Activated B cell treated with CpG ODN at 0.5 μM for 24 hours (primary cell): ENCODE measurements around the gene LY9. TPM values are rescaled to one million over a fixed set of nuclear protein-coding genes. Genes with fewer than 3 reads are reported as not detected.

Experiments
- ATAC-seq: fragments of 200-7000 bp; cut with Tn5 transposase; one replicate; pipeline ENCODE4 v1.10.0; 2021; ENCODE audit warnings: low read depth, mild to moderate bottlenecking, moderate library complexity
- CTCF ChIA-PET: fragments of 350-600 bp; sonication (Branson Sonifier 250); formaldehyde crosslinking; loops from one replicate; lab custom pipeline; 2021; ENCODE audit warnings: antibody characterized with exemption; lab: Charles Lee
- POLR2A ChIA-PET: fragments of 350-600 bp; sonication (Branson Sonifier 250); formaldehyde crosslinking; loops from one replicate; lab custom pipeline; 2021; ENCODE audit warnings: antibody characterized with exemption; lab: Charles Lee
- DNase-seq: peaks from one replicate; pipeline ENCODE4 v3.0.0; 2022
- H3K27ac Mint-ChIP-seq: one replicate; pipeline ENCODE4 v1.8.0; 2020; ENCODE audit warnings: mixed read lengths
- H3K27me3 Mint-ChIP-seq: one replicate; pipeline ENCODE4 v1.8.0; 2021; ENCODE audit warnings: mixed read lengths
- H3K36me3 Mint-ChIP-seq: one replicate; pipeline ENCODE4 v1.8.0; 2021; ENCODE audit warnings: low read depth, mixed read lengths
- H3K4me1 Mint-ChIP-seq: one replicate; pipeline ENCODE4 v1.8.0; 2021; ENCODE audit warnings: mixed read lengths
- H3K4me3 Mint-ChIP-seq: one replicate; pipeline ENCODE4 v1.8.0; 2020; ENCODE audit warnings: mild to moderate bottlenecking, mixed read lengths
- H3K9me3 Mint-ChIP-seq: one replicate; pipeline ENCODE4 v1.8.0; 2020; ENCODE audit warnings: mixed read lengths
- CTCF ChIP-seq: fragments of 200-600 bp; IDR thresholded peaks from one replicate; pipeline ENCODE4 v1.8.0; 2022; ENCODE audit warnings: antibody characterized with exemption, mild to moderate bottlenecking
- intact Hi-C: fragments of 100-400 bp; cut with micrococcal nuclease; formaldehyde crosslinking; loops from one replicate; pipeline ENCODE4 v1.15.1; 2024
- total RNA-seq: library from RNA; stranded (reverse); gene quantifications from 2 replicates; pipeline ENCODE4 v1.2.3, GENCODE V29; 2022

LY9 gene
- total RNA-seq, 1 donor from 2014 or later = 71.6 TPM

GRCh38 chr1:160807247-160807646 lies 11.3 kb downstream of the LY9 start:
- TF ChIP-seq CTCF = no peak
- DNase-seq = no peak
- peaks cover 92% of the 10 kb centered on the region for H3K36me3 Mint-ChIP-seq
- no peaks in the 10 kb centered on the region for H3K27me3 Mint-ChIP-seq
- no peak overlapping the region for H3K27ac Mint-ChIP-seq
- H3K9me3 Mint-ChIP-seq = peaks cover 18% of the 10 kb centered on the region
- H3K4me1 Mint-ChIP-seq = peaks cover 66% of the 10 kb centered on the region
- ChIA-PET POLR2A (interaction anchor here (0.7 to 1.6 kb wide), 3 partner anchors 10 to 30 kb away, joined by 3 to 5 read pairs (median 4); no protein-coding TSS in a partner anchor), CTCF (interaction anchor here (0.7 to 3.1 kb wide), 6 partner anchors 8 to 103 kb away, joined by 3 to 16 read pairs (median 4); no protein-coding TSS in a partner anchor)
- no peak overlapping the region for H3K4me3 Mint-ChIP-seq
- intact Hi-C loops = no loop called here
- ATAC-seq = no peak

GRCh38 chr1:160807738-160808137 lies 11.8 kb downstream of the LY9 start:
- TF ChIP-seq CTCF = no peak
- Mint-ChIP-seq H3K4me1 (peaks cover 64% of the 10 kb centered on the region), H3K27ac (no peak overlapping the region), H3K4me3 (no peak overlapping the region), H3K36me3 (peaks cover 92% of the 10 kb centered on the region), H3K27me3 (no peaks in the 10 kb centered on the region), H3K9me3 (peaks cover 18% of the 10 kb centered on the region)
- ChIA-PET CTCF (interaction anchor here (1.0 to 1.2 kb wide), 2 partner anchors 9 to 24 kb away, joined by 4 read pairs; no protein-coding TSS in a partner anchor), POLR2A (interaction anchor here (0.5 to 1.1 kb wide), 3 partner anchors 26 to 187 kb away, joined by 3 to 5 read pairs (median 3); no protein-coding TSS in a partner anchor)
- ATAC-seq (no peak), DNase-seq (no peak)
- intact Hi-C loops = no loop called here

GRCh38 chr1:160808289-160808688 lies 12.3 kb downstream of the LY9 start:
- CTCF ChIA-PET = interaction anchor here (1.0 to 1.2 kb wide), 2 partner anchors 9 to 23 kb away, joined by 4 read pairs; no protein-coding TSS in a partner anchor
- intact Hi-C loops = no loop called here
- no peak overlapping the region for H3K27ac Mint-ChIP-seq
- POLR2A ChIA-PET = interaction anchor here (0.8 to 1.1 kb wide), 2 partner anchors 26 to 182 kb away, joined by 3 to 5 read pairs; no protein-coding TSS in a partner anchor
- TF ChIP-seq CTCF = no peak
- DNase-seq (no peak), ATAC-seq (no peak)
- H3K4me1 Mint-ChIP-seq = peaks cover 63% of the 10 kb centered on the region
- peaks cover 18% of the 10 kb centered on the region for H3K9me3 Mint-ChIP-seq
- peaks cover 93% of the 10 kb centered on the region for H3K36me3 Mint-ChIP-seq
- no peak overlapping the region for H3K4me3 Mint-ChIP-seq
- no peaks in the 10 kb centered on the region for H3K27me3 Mint-ChIP-seq

GRCh38 chr1:160810486-160810885 lies 14.5 kb downstream of the LY9 start:
- no peak for ATAC-seq
- Mint-ChIP-seq H3K27ac (no peak overlapping the region), H3K36me3 (peaks cover 89% of the 10 kb centered on the region), H3K4me1 (peaks cover 44% of the 10 kb centered on the region), H3K27me3 (no peaks in the 10 kb centered on the region), H3K4me3 (no peak overlapping the region), H3K9me3 (peaks cover 12% of the 10 kb centered on the region)
- CTCF ChIA-PET = no interaction called here
- intact Hi-C loops = no loop called here
- no peak for TF ChIP-seq CTCF
- no peak for DNase-seq
- POLR2A ChIA-PET = interaction anchor here (0.8 kb wide), 1 partner anchor 14 kb away, joined by 3 read pairs; the partner anchor contains the start of gene LY9

GRCh38 chr1:160811147-160811546 lies 15.2 kb downstream of the LY9 start:
- ATAC-seq (no peak), DNase-seq (no peak)
- intact Hi-C loops = no loop called here
- Mint-ChIP-seq H3K27ac (no peak overlapping the region), H3K9me3 (peaks cover 9% of the 10 kb centered on the region), H3K4me3 (no peak overlapping the region), H3K4me1 (peaks cover 38% of the 10 kb centered on the region), H3K27me3 (no peaks in the 10 kb centered on the region), H3K36me3 (peaks cover 90% of the 10 kb centered on the region)
- no peak for TF ChIP-seq CTCF
- ChIA-PET POLR2A (interaction anchor here (0.8 kb wide), 1 partner anchor 15 kb away, joined by 3 read pairs; the partner anchor contains the start of gene LY9), CTCF (interaction anchor here (0.7 to 1.1 kb wide), 3 partner anchors 10 to 141 kb away, joined by 3 read pairs; no protein-coding TSS in a partner anchor)
